Panc1 (cell line): ENCODE data around the gene SBF2. TPM values are rescaled to one million over a fixed set of nuclear protein-coding genes. Genes with fewer than 3 reads are reported as not detected.
A peak's percentile ranks its signal among the peaks of the same experiment; 100 is the strongest.
"Not testable (repeated sequence)": the region's sequence is repeated elsewhere in the genome, so short reads cannot be mapped to it uniquely, and the experiment has no call there.

Source experiments
- ATAC-seq: fragments of 200-7000 bp; cut with Tn5 transposase; 2 replicates; pipeline ENCODE4 v1.9.1; 2020; ENCODE audit warnings: mild to moderate bottlenecking, moderate library complexity
- BruUV-seq: library from RNA; stranded (reverse); fragments of 400-500 nt; replicated peaks from 2 replicates; lab custom pipeline; 2021; lab: Mats Ljungman, UMichigan
- CTCF ChIA-PET: fragments of 300-600 bp; sonication (Branson Sonifier 250); formaldehyde crosslinking; loops from one replicate; lab custom pipeline; 2022; ENCODE audit warnings: antibody characterized with exemption; lab: Charles Lee
- POLR2A ChIA-PET: fragments of 300-600 bp; sonication (Branson Sonifier 250); formaldehyde crosslinking; loops from one replicate; lab custom pipeline; 2022; ENCODE audit warnings: antibody characterized with exemption; lab: Charles Lee
- DNase-seq: peaks from one replicate; pipeline ENCODE4 v3.0.0-alpha.2; 2010; ENCODE audit warnings: low read depth, low spot score
- H3K27ac ChIP-seq: 2 replicates; pipeline ENCODE4 v1.5.1; 2011; ENCODE audit warnings: mild to moderate bottlenecking, low read length, inconsistent platforms
- H3K27me3 ChIP-seq: fragments of 200-500 bp; sonication (Bioruptor generic); 2 replicates; pipeline ENCODE4 v1.6.0; 2014; ENCODE audit warnings: low read length, inconsistent platforms; ENCODE audit not compliant: control insufficient read depth, insufficient read depth
- H3K36me3 ChIP-seq: fragments of 200-500 bp; sonication (Bioruptor generic); 2 replicates; pipeline ENCODE4 v1.5.1; 2014; ENCODE audit warnings: inconsistent platforms, mild to moderate bottlenecking, low read length, moderate library complexity; ENCODE audit not compliant: control insufficient read depth, insufficient read depth
- H3K4me1 ChIP-seq: 2 replicates; pipeline ENCODE4 v1.5.1; 2011; ENCODE audit warnings: inconsistent platforms, mild to moderate bottlenecking, low read length, moderate library complexity; ENCODE audit not compliant: control insufficient read depth, insufficient read depth
- H3K4me3 ChIP-seq, 2 experiments: 2 replicates each; pipeline ENCODE4 v1.5.1; 2011 to 2012; ENCODE audit warnings: low read depth in 2 of 2, low read length in 2 of 2, mild to moderate bottlenecking in 2 of 2, inconsistent platforms in 1 of 2, moderate library complexity in 1 of 2
- H3K9me3 ChIP-seq: fragments of 200-500 bp; sonication (Bioruptor generic); 2 replicates; pipeline ENCODE4 v1.5.1; 2014; ENCODE audit warnings: low read depth, mild to moderate bottlenecking, inconsistent platforms, low read length, moderate library complexity; ENCODE audit not compliant: control insufficient read depth, insufficient read depth
- POLR2AphosphoS5 ChIP-seq: IDR thresholded peaks from 2 replicates; pipeline ENCODE4 v1.6.1; 2012; ENCODE audit warnings: mild to moderate bottlenecking, low read depth, low read length, moderate library complexity
- SIN3A ChIP-seq: IDR thresholded peaks from 2 replicates; pipeline ENCODE4 v1.6.1; 2012; ENCODE audit warnings: low read depth, mild to moderate bottlenecking, low read length, moderate library complexity, borderline replicate concordance; ENCODE audit not compliant: insufficient read depth
- TCF7L2 ChIP-seq: IDR thresholded peaks from 2 replicates; pipeline ENCODE4 v1.6.1; 2011; ENCODE audit warnings: mild to moderate bottlenecking, low read depth, low read length, inconsistent platforms
- in situ Hi-C: cut with HindIII; loops from 2 replicates; pipeline ENCODE4 v1.10.0; 2016; ENCODE audit warnings: low sequenced_read_pairs, low pct_unique_long_range_greater_than_20kb
- intact Hi-C: fragments of 100-400 bp; cut with micrococcal nuclease; formaldehyde crosslinking; loops from one replicate; pipeline ENCODE4 v1.10.0; 2022; ENCODE audit not compliant: unreplicated experiment
- total RNA-seq: library from RNA; stranded (reverse); gene quantifications from one replicate; pipeline ENCODE4 v1.2.1, GENCODE V29; 2021; ENCODE audit not compliant: unreplicated experiment
- TF ChIP-seq, protein P1 (sequence below), 2 experiments: IDR thresholded peaks; 2 replicates each; pipeline ENCODE4 v1.6.1; 2011 to 2012; ENCODE audit warnings: low read depth in 2 of 2, control low read depth in 1 of 2, low read length in 1 of 2, mild to moderate bottlenecking in 1 of 2, moderate library complexity in 1 of 2; ENCODE audit not compliant: insufficient read depth in 1 of 2
- TF ChIP-seq, protein P2 (sequence below): fragments of 450-650 bp; IDR thresholded peaks from 2 replicates; pipeline ENCODE4 v1.5.1; 2017; ENCODE audit warnings: mild to moderate bottlenecking

The SBF2 gene
- total RNA-seq, 1 experiment from 2014 or later = 65.0 TPM

DNA sequence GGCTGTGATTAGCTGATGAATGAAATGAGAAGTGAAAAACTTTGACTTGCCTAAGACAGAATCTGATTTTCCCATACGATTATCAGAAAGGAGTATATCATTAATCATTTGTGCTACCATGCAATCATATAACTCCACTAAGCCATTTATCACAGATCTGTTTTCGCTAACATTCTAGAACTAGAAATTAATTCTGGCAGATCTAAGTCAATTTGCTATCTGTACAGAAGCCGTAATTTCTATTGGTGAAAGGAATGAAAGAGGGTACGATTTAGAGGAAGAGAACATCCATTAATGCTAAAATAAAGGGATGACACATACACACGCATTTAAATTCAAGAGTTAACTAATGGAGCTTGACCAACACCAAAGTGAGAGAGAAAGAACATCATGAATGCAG lies 201.6 kb downstream of the SBF2 start:
- Histone ChIP-seq H3K4me1 (peaks cover 30% of the 10 kb centered on the region), H3K27ac (peak overlapping the region; percentile 13; the same call in 1 of the 2 replicates), H3K27me3 (no peaks in the 10 kb centered on the region), H3K9me3 (no peaks in the 10 kb centered on the region), H3K36me3 (no peaks in the 10 kb centered on the region), H3K4me3 (no peak overlapping the region)
- TF ChIP-seq, protein P1, sequence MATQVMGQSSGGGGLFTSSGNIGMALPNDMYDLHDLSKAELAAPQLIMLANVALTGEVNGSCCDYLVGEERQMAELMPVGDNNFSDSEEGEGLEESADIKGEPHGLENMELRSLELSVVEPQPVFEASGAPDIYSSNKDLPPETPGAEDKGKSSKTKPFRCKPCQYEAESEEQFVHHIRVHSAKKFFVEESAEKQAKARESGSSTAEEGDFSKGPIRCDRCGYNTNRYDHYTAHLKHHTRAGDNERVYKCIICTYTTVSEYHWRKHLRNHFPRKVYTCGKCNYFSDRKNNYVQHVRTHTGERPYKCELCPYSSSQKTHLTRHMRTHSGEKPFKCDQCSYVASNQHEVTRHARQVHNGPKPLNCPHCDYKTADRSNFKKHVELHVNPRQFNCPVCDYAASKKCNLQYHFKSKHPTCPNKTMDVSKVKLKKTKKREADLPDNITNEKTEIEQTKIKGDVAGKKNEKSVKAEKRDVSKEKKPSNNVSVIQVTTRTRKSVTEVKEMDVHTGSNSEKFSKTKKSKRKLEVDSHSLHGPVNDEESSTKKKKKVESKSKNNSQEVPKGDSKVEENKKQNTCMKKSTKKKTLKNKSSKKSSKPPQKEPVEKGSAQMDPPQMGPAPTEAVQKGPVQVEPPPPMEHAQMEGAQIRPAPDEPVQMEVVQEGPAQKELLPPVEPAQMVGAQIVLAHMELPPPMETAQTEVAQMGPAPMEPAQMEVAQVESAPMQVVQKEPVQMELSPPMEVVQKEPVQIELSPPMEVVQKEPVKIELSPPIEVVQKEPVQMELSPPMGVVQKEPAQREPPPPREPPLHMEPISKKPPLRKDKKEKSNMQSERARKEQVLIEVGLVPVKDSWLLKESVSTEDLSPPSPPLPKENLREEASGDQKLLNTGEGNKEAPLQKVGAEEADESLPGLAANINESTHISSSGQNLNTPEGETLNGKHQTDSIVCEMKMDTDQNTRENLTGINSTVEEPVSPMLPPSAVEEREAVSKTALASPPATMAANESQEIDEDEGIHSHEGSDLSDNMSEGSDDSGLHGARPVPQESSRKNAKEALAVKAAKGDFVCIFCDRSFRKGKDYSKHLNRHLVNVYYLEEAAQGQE (IDR thresholded peaks at IDR 0.05; ENCODE audit: insufficient read depth in 1 of 2, low read depth in 2 of 2, low read length in 1 of 2) = no peak
- TF ChIP-seq POLR2AphosphoS5 (no peak), TCF7L2 (no peak), SIN3A (no peak)
- TF ChIP-seq, protein P2, sequence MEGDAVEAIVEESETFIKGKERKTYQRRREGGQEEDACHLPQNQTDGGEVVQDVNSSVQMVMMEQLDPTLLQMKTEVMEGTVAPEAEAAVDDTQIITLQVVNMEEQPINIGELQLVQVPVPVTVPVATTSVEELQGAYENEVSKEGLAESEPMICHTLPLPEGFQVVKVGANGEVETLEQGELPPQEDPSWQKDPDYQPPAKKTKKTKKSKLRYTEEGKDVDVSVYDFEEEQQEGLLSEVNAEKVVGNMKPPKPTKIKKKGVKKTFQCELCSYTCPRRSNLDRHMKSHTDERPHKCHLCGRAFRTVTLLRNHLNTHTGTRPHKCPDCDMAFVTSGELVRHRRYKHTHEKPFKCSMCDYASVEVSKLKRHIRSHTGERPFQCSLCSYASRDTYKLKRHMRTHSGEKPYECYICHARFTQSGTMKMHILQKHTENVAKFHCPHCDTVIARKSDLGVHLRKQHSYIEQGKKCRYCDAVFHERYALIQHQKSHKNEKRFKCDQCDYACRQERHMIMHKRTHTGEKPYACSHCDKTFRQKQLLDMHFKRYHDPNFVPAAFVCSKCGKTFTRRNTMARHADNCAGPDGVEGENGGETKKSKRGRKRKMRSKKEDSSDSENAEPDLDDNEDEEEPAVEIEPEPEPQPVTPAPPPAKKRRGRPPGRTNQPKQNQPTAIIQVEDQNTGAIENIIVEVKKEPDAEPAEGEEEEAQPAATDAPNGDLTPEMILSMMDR = no peak
- in situ Hi-C loops = no loop called here
- no peak for ATAC-seq
- intact Hi-C loops = loop anchor here (10.0 kb wide), 1 partner anchor 338 kb away; no protein-coding TSS in a partner anchor
- ChIA-PET POLR2A (no interaction called here), CTCF (no interaction called here)
- DNase-seq = no peak
- no TSS peak for BruUV-seq

DNA sequence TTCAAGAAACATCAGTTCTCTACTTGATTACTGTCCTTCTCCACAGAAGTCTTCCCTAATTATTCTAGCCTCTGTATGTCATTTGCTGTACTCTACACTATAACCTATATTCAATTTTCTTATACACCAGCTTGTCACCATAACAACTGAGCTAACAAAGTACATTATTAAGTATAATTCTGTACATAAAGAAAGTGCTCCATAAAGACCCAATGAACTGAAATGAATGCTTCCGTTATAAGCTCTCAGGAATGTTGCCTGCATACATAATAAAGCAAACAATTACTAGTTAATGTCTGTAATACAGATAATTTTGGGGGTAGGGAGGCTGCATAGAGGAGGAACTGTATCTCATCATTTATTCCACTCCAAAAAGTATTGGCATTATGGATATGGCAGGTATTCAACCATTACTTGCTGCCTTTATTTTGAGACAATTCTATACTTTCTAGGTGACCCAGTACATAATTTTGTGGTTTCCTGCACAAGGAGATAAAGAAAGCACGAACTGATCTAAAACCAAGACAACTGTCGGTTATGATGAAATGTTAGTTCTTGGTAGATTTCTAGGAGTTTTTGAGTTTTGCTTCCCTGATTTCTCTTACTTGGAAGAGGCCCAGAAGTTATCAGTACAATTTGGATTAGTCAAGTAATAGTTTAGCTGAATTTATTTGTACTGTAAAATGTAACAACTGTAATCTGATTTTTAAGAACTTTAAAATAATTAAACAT lies 202.5 kb downstream of the SBF2 start:
- H3K36me3 ChIP-seq = no peaks in the 10 kb centered on the region
- no peaks in the 10 kb centered on the region for H3K9me3 ChIP-seq
- in situ Hi-C loops = no loop called here
- BruUV-seq = no TSS peak
- peaks cover 38% of the 10 kb centered on the region for H3K4me1 ChIP-seq
- DNase-seq = no peak
- TF ChIP-seq SIN3A (no peak), TCF7L2 (no peak), POLR2AphosphoS5 (no peak)
- TF ChIP-seq, protein P2 = no peak
- TF ChIP-seq, protein P1 (IDR thresholded peaks at IDR 0.05; ENCODE audit: insufficient read depth in 1 of 2, low read depth in 2 of 2, low read length in 1 of 2) = no peak
- no peak for ATAC-seq
- H3K4me3 ChIP-seq = no peak overlapping the region
- intact Hi-C loops = loop anchor here (10.0 kb wide), 1 partner anchor 337 kb away; no protein-coding TSS in a partner anchor
- CTCF ChIA-PET = no interaction called here
- H3K27me3 ChIP-seq = no peaks in the 10 kb centered on the region
- peak overlapping the region; percentile 62; the same call in 1 of the 2 replicates for H3K27ac ChIP-seq
- POLR2A ChIA-PET = no interaction called here

DNA sequence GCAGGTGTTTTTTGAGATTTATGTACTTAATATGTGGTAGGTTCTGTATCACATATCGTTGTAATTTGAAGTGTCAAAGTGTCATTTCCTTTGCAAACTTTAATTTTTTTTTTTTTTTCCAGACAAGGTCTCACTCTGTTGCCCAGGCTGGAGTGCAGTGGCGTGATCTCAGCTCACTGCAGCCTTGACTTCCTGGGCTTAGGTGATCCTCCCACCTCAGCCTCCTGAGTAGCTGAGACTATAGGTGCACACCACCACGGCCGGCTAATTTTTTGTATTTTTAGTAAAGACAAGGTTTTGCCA lies 206.1 kb downstream of the SBF2 start:
- not testable (repeated sequence) for DNase-seq

More for the DNA sequence above, 206.1 kb downstream of the SBF2 start:
- BruUV-seq, intact Hi-C loops, H3K9me3 ChIP-seq, H3K36me3 ChIP-seq, H3K4me3 ChIP-seq, in situ Hi-C loops, ATAC-seq, H3K27me3 ChIP-seq: not testable (repeated sequence)
- POLR2A ChIA-PET = interaction anchor here (0.6 kb wide), 1 partner anchor 217 kb away, joined by 3 read pairs; no protein-coding TSS in a partner anchor
- CTCF ChIA-PET = interaction anchor here (0.6 kb wide), 1 partner anchor 101 kb away, joined by 7 read pairs; no protein-coding TSS in a partner anchor
- Histone ChIP-seq H3K27ac (peak overlapping the region; percentile 69; the same call in 1 of the 2 replicates), H3K4me1 (peaks cover 24% of the 10 kb centered on the region; the same call in 1 of the 2 replicates)
